HEK293 (cell line): Measurements from ENCODE around the gene CDH18.

Experiments used
- CTCF ChIA-PET: fragments of 350-600 bp; formaldehyde crosslinking; extraction: SDS; loops from one replicate; lab custom pipeline; 2021; ENCODE audit warnings: antibody characterized with exemption; lab: Yijun Ruan, JAX
- POLR2A ChIA-PET: fragments of 300-600 bp; formaldehyde crosslinking; extraction: SDS; loops from one replicate; lab custom pipeline; 2020; ENCODE audit warnings: antibody characterized with exemption, inconsistent platforms; lab: Yijun Ruan, JAX
- H3K27ac ChIP-seq: fragments of 200-500 bp; sonication (Bioruptor generic); 2 replicates; pipeline ENCODE4 v1.5.1; 2014; ENCODE audit warnings: low read depth, low read length, control low read depth, inconsistent platforms; ENCODE audit errors: extremely low read depth
- H3K36me3 ChIP-seq, 2 experiments: fragments of 200-500 bp in 1 of 2; sonication (Bioruptor generic) in 1 of 2; 1 replicate in 1 of 2; 2 replicates in 1 of 2; pipeline ENCODE4 v1.5.1; 2014 to 2017; ENCODE audit warnings: inconsistent platforms in 2 of 2, low read length in 2 of 2; ENCODE audit not compliant: control insufficient read depth in 2 of 2, insufficient read depth in 1 of 2
- H3K4me1 ChIP-seq: fragments of 200-500 bp; sonication (Bioruptor generic); 2 replicates; pipeline ENCODE4 v1.5.1; 2014; ENCODE audit warnings: mild to moderate bottlenecking, low read length, inconsistent platforms; ENCODE audit not compliant: control insufficient read depth, insufficient read depth
- H3K4me3 ChIP-seq: 2 replicates; pipeline ENCODE4 v1.5.1; 2011; ENCODE audit warnings: low read depth, mild to moderate bottlenecking, control low read depth, low read length, moderate library complexity
- H3K9me3 ChIP-seq: fragments of 200-500 bp; sonication (Bioruptor generic); 2 replicates; pipeline ENCODE4 v1.5.1; 2014; ENCODE audit warnings: low read depth, low read length, inconsistent platforms; ENCODE audit not compliant: control insufficient read depth, insufficient read depth
- FEZF1 ChIP-seq: fragments of 450-650 bp; formaldehyde crosslinking; IDR thresholded peaks from 2 replicates; pipeline ENCODE4 v1.5.1; 2016; ENCODE audit warnings: missing biosample characterization, missing genetic modification characterization
- HOXA7 ChIP-seq: sonication (generic); formaldehyde crosslinking; IDR thresholded peaks from 2 replicates; pipeline ENCODE4 v1.8.1; 2022; ENCODE audit warnings: missing genetic modification reagents, borderline replicate concordance
- HOXD13 ChIP-seq: sonication (generic); formaldehyde crosslinking; IDR thresholded peaks from 2 replicates; pipeline ENCODE4 v1.8.0; 2022; ENCODE audit warnings: missing genetic modification reagents, borderline replicate concordance
- KLF10 ChIP-seq: fragments of 450-650 bp; IDR thresholded peaks from 2 replicates; pipeline ENCODE4 v1.5.1; 2018; ENCODE audit warnings: missing biosample characterization, mild to moderate bottlenecking, missing genetic modification characterization
- RBAK ChIP-seq: fragments of 450-650 bp; formaldehyde crosslinking; IDR thresholded peaks from 2 replicates; pipeline ENCODE4 v1.5.1; 2016; ENCODE audit warnings: missing biosample characterization, missing genetic modification characterization
- SALL2 ChIP-seq: fragments of 450-650 bp; formaldehyde crosslinking; IDR thresholded peaks from 2 replicates; pipeline ENCODE4 v1.5.0; 2017; ENCODE audit warnings: missing biosample characterization, mild to moderate bottlenecking, missing genetic modification characterization, borderline replicate concordance
- SP2 ChIP-seq: fragments of 450-650 bp; formaldehyde crosslinking; IDR thresholded peaks from 2 replicates; pipeline ENCODE4 v1.5.1; 2016; ENCODE audit warnings: missing biosample characterization, missing genetic modification characterization
- SP3 ChIP-seq: fragments of 450-650 bp; formaldehyde crosslinking; IDR thresholded peaks from 2 replicates; pipeline ENCODE4 v1.5.1; 2016; ENCODE audit warnings: missing biosample characterization, missing genetic modification characterization
- ZBTB1 ChIP-seq: fragments of 450-650 bp; formaldehyde crosslinking; IDR thresholded peaks from 2 replicates; pipeline ENCODE4 v1.5.1; 2016; ENCODE audit warnings: missing biosample characterization, missing genetic modification characterization
- ZBTB48 ChIP-seq: fragments of 450-650 bp; formaldehyde crosslinking; IDR thresholded peaks from 2 replicates; pipeline ENCODE4 v1.5.1; 2016; ENCODE audit warnings: missing biosample characterization, missing genetic modification characterization
- ZFP41 ChIP-seq: fragments of 450-650 bp; formaldehyde crosslinking; IDR thresholded peaks from 2 replicates; pipeline ENCODE4 v1.5.1; 2016; ENCODE audit warnings: missing biosample characterization, missing genetic modification characterization, borderline replicate concordance
- ZNF23 ChIP-seq: fragments of 450-650 bp; formaldehyde crosslinking; IDR thresholded peaks from 2 replicates; pipeline ENCODE4 v1.5.1; 2016; ENCODE audit warnings: missing biosample characterization, missing genetic modification characterization, borderline replicate concordance
- ZNF404 ChIP-seq: fragments of 450-650 bp; formaldehyde crosslinking; IDR thresholded peaks from 2 replicates; pipeline ENCODE4 v1.5.1; 2017; ENCODE audit warnings: missing biosample characterization, missing genetic modification characterization
- ZNF473 ChIP-seq: fragments of 450-650 bp; formaldehyde crosslinking; IDR thresholded peaks from 2 replicates; pipeline ENCODE4 v1.5.1; 2017; ENCODE audit warnings: missing biosample characterization, missing genetic modification characterization
- ZNF530 ChIP-seq: fragments of 450-650 bp; formaldehyde crosslinking; IDR thresholded peaks from 2 replicates; pipeline ENCODE4 v1.5.1; 2016; ENCODE audit warnings: low read depth, missing biosample characterization, missing genetic modification characterization
- ZNF777 ChIP-seq: fragments of 450-650 bp; formaldehyde crosslinking; IDR thresholded peaks from 2 replicates; pipeline ENCODE4 v1.5.1; 2017; ENCODE audit warnings: missing biosample characterization, missing genetic modification characterization, borderline replicate concordance
- TF ChIP-seq, protein P1 (sequence below): fragments of 450-650 bp; formaldehyde crosslinking; IDR thresholded peaks from 2 replicates; pipeline ENCODE4 v1.5.1; 2016; ENCODE audit warnings: missing biosample characterization, missing genetic modification characterization
- TF ChIP-seq, protein P2 (sequence below): fragments of 450-650 bp; formaldehyde crosslinking; IDR thresholded peaks from 2 replicates; pipeline ENCODE4 v1.5.1; 2016; ENCODE audit warnings: missing biosample characterization, missing genetic modification characterization

Gene CDH18

DNA sequence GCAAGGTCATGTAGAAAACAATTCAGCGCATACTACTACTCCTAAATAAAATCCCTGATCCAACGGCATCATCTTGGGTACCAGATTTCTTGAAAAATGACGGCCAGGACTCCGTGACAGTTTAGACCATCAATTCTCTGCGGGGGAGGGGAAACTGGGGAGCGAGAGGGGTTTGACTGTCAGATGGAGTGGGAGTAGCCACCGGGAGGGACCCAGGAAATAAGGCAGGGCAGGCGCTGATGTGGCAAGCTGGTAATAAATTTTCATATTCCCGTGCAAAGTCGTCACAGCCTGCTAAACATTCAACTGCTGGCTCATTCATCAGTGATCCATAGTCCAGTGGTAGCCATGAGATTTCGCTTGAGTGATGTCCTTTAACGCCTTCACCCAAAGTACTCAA lies 457 bp upstream of the CDH18 start (continued):
- TF ChIP-seq, protein P1, sequence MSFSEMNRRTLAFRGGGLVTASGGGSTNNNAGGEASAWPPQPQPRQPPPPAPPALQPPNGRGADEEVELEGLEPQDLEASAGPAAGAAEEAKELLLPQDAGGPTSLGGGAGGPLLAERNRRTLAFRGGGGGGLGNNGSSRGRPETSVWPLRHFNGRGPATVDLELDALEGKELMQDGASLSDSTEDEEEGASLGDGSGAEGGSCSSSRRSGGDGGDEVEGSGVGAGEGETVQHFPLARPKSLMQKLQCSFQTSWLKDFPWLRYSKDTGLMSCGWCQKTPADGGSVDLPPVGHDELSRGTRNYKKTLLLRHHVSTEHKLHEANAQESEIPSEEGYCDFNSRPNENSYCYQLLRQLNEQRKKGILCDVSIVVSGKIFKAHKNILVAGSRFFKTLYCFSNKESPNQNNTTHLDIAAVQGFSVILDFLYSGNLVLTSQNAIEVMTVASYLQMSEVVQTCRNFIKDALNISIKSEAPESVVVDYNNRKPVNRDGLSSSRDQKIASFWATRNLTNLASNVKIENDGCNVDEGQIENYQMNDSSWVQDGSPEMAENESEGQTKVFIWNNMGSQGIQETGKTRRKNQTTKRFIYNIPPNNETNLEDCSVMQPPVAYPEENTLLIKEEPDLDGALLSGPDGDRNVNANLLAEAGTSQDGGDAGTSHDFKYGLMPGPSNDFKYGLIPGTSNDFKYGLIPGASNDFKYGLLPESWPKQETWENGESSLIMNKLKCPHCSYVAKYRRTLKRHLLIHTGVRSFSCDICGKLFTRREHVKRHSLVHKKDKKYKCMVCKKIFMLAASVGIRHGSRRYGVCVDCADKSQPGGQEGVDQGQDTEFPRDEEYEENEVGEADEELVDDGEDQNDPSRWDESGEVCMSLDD: no peak
- TF ChIP-seq ZNF404 (tag by site-specific recombination) (no peak), FEZF1 (no peak), SP3 (no peak), ZNF23 (tag by site-specific recombination) (no peak)
- TF ChIP-seq, protein P2, sequence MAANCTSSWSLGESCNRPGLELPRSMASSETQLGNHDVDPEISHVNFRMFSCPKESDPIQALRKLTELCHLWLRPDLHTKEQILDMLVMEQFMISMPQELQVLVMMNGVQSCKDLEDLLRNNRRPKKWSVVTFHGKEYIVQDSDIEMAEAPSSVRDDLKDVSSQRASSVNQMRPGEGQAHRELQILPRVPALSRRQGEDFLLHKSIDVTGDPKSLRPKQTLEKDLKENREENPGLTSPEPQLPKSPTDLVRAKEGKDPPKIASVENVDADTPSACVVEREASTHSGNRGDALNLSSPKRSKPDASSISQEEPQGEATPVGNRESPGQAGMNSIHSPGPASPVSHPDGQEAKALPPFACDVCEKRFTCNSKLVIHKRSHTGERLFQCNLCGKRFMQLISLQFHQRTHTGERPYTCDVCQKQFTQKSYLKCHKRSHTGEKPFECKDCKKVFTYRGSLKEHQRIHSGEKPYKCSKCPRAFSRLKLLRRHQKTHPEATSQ (tag by site-specific recombination): no peak

DNA sequence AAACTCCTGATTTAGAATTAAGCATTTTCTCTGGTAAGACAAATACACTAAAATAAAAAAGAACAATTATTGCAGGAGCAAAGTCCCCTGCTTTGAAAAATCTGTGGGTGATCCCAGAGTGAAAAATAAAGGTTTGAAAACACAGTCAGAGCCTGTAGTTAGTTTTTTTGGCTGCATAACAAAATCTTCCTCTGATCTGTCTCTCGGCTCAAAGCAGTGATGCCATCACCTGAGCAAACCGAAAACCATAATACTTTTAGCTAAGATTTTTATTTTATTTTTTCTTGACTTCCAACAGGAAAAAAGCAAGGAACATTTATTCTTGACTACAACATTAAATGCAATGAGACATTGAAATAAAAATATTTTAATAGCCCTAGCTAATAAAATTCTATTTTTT lies 1.2 kb downstream of the CDH18 start:
- Histone ChIP-seq H3K9me3 (no peaks in the 10 kb centered on the region), H3K4me1 (peaks cover 2% of the 10 kb centered on the region; the same call in 1 of the 2 replicates), H3K4me3 (no peak overlapping the region), H3K27ac (no peak overlapping the region), H3K36me3 (no peaks in the 10 kb centered on the region)
- CTCF ChIA-PET: interaction anchor here (0.7 kb wide), 1 partner anchor 370 kb away, joined by 4 read pairs; no protein-coding TSS in a partner anchor
- TF ChIP-seq RBAK (tag by site-specific recombination) (no peak), ZNF530 (tag by site-specific recombination) (no peak), ZNF777 (no peak), SP2 (no peak), KLF10 (tag by site-specific recombination) (no peak), HOXA7 (no peak), ZFP41 (tag by site-specific recombination) (no peak), FEZF1 (no peak)
- TF ChIP-seq, protein P2 (tag by site-specific recombination): no peak
- POLR2A ChIA-PET: no interaction called here

DNA sequence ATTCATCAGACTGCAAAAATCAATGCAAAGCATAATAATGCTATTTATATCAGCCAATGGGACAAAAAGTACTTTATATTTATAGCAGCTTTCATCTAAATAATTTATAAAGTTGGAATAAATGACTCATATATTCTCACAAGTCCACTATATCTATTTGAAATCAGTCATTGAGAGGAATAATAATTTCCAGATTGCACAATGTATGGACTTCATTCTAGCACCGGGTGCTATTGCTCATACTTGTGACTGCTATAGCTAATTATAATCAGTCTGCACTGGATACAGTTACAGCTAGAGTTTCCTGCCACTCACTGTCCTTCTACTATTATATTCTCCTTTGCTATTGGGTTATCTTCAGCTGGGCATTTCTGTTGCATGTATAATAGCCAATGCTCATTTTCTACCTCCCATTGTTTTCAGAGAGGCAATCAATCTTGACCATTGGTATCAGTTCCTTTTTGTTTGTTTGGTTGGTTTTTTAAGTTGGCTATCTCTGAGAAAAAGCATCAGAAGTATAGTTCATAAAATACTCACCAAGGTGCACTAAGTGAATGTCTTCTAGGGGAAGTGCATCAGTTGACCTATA lies 1.9 kb downstream of the CDH18 start:
- Histone ChIP-seq H3K9me3 (no peaks in the 10 kb centered on the region), H3K4me3 (no peak overlapping the region), H3K4me1 (peaks cover 2% of the 10 kb centered on the region; the same call in 1 of the 2 replicates), H3K27ac (no peak overlapping the region), H3K36me3 (no peaks in the 10 kb centered on the region)
- ChIA-PET POLR2A (no interaction called here), CTCF (no interaction called here)
- TF ChIP-seq HOXD13 (CRISPR knock-in tag) (no peak), ZBTB1 (no peak), SALL2 (tag by site-specific recombination) (no peak), ZNF473 (tag by site-specific recombination) (no peak), ZNF777 (no peak), ZBTB48 (no peak)
